Stimulated activated CD4-positive, alpha-beta T cell treated with anti-CD3 and anti-CD28 coated beads, Interleukin-15, amount 100 ng/mL, for 1 hour (primary cell): ENCODE measurements around the gene CSAG1.
"Not testable (repeated sequence)": the region's sequence is repeated elsewhere in the genome, so short reads cannot be mapped to it uniquely, and the experiment has no call there.

Experiments
- DNase-seq, 2 donors: peaks; one replicate each; pipeline ENCODE4 v3.0.0-alpha.2; 2020; ENCODE audit warnings: low read depth in 1 of 2, low spot score in 1 of 2

Gene CSAG1, protein sequence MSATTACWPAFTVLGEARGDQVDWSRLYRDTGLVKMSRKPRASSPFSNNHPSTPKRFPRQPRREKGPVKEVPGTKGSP

DNA sequence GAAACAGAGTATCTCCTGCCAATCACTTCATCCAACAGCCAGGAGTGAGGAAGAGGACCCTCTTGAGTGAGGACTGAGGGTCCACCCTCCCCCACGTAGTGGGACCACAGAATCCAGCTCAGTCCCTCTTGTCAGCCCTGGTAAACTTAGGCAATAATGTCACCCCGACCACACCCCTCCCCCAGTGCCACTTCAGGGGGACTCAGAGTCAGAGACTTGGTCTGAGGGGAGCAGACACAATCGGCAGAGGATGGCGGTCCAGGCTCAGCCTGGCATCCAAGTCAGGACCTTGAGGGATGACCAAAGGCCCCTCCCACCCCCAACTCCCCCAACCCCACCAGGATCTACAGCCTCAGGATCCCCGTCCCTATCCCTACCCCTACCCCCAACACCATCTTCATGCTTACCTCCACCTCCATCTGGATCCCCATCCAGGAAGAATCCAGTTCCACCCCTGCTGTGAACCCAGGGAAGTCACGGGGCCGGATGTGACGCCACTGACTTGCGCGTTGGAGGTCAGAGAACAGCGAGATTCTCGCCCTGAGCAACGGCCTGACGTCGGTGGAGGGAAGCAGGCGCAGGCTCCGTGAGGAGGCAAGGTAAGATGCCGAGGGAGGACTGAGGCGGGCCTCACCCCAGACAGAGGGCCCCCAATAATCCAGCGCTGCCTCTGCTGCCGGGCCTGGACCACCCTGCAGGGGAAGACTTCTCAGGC, at the start of gene CSAG1, which contains the start of gene MAGEA12:
CSAG1 (minus strand) TSS at position 461 of the 715 bp plus-strand sequence. CDS start 1,261 bp downstream, outside the sequence.
MAGEA12 (plus strand) TSS at position 497 of the 715 bp plus-strand sequence. CDS start 2,405 bp downstream, outside the sequence.
- DNase-seq: no peak

DNA sequence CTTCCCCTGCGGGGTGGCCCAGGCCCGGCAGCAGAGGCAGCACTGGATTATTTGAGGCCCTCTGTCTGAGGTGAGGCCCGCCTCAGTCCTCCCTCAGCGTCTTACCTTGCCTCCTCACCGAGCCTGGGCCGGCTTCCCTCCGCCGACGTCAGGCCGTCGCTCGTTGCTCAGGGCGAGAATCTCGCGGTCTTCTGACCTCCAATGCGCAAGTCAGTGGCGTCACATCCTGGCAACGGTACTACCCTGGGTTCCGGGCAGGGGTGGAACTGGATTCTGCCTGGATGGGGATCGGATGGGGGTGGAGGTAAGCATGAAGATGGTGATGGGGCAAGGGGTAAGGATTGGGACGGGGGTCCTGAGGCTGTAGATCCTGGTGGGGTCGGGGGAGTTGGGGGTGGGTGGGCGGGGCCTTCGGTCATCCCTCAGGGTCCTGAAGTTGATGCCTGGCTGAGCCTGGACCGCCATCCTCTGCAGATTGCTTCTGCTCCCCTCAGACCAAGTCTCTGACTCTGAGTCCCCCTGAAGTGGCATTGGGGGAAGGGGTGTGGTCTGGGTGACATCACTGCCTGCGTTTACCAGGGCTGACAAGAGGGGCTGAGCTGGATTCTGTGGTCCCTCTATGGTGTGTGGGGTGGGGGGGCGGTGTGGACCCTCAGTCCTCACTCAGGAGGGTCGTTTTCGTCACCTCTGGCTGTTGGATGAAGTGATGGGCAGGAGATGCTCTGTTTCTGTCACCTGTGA, 36.2 kb upstream of the CSAG1 start, which contains the start of gene MAGEA6:
MAGEA6 (minus strand) TSS at position 141 of the 741 bp plus-strand sequence. CDS start 2,039 bp downstream, outside the sequence.
- DNase-seq: not testable (repeated sequence)

DNA sequence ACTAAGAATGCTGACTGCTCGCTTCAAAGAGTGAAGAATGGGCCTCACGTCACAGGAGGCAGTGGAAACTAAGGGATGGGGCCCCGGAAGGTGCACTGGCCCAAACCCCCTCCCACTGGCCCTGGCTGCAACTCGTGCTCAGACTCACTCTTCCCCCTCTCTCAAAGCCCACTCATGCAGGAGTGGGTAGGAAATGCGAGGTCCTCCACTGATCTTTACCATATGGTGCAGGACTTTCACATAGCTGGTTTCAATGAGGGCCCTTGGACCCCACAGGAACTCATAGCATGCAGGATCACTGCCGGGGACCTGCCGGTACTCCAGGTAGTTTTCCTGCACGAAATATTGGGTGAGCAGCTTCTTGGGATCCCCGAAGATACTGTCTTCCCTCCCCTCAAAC, 33.0 kb upstream of the CSAG1 start:
- DNase-seq: not testable (repeated sequence)

DNA sequence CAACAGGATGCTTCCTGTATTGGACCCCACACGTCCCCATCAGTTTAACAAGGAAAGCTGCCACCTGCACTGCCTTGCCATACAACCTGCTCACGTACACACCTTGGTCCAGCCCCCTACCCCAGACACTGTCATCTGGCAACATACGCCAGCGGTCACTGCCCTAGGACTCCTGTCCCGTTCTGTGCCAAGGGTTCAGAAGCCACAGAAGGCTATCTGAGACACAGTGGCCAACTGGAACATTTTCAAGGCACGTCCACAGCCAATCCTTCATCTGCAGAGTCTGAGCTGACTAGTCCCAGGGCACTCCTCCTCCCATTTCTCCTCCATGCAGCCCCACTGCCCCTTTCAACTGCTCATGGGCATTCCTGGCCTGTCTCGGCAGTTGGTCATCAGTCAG, 28.1 kb upstream of the CSAG1 start:
- DNase-seq: not testable (repeated sequence)

DNA sequence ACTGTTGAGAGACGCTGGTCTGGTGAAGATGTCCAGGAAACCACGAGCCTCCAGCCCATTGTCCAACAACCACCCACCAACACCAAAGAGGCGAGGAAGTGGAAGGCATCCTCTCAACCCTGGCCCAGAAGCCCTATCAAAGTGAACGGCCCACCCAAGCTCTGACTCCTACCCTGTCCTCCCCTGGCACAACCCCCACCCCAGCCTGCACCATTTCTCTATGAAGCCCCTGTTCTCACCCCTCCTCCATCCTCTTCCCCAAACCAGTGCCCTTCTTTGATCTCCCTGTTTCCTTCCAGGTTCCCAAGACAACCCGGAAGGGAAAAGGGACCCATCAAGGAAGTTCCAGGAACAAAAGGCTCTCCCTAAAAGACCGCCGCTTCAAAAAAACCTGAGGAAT, 26.0 kb upstream of the CSAG1 start:
- not testable (repeated sequence) for DNase-seq

DNA sequence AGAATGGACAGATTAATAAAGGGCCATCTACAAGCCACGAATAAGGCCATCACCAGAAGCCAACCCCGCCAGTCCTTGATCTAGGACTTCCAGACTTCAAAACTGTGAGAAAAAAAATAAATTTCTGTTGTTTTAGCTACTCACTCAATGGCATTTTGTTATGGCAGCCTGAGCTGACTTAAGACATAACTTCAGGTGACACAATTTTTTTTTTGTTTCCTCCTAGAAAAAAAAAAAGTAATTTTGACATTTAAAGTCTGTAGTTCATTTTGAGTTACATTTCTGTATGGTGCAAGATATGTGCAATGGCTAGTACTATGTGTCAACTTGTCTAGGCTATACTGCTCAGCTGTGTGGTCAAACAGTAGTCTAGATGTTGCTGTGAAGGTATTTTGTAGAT, 25.4 kb upstream of the CSAG1 start, which contains the start of gene CSAG3:
CSAG3 (plus strand) TSS at position 301 of the 400 bp plus-strand sequence.
- not testable (repeated sequence) for DNase-seq

DNA sequence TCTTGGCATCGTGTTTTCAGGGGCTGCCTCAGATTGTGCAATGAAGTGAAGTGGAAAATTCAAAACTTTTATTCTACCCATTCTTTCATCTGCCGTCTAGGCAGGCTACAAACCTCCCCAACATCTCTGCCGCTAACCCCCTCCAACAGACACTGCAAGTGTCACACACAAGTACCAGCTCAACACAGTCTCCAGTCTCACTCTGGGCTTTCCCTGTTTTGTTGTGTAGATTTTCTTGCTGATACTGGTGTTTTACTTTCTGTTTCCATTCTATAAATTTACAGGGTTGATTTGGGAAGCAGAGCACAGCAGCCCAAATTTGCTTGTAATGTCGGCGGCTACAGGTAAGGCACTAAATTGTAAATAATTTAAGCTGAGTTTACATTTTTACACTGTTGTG, 21.4 kb upstream of the CSAG1 start:
- DNase-seq: not testable (repeated sequence)

DNA sequence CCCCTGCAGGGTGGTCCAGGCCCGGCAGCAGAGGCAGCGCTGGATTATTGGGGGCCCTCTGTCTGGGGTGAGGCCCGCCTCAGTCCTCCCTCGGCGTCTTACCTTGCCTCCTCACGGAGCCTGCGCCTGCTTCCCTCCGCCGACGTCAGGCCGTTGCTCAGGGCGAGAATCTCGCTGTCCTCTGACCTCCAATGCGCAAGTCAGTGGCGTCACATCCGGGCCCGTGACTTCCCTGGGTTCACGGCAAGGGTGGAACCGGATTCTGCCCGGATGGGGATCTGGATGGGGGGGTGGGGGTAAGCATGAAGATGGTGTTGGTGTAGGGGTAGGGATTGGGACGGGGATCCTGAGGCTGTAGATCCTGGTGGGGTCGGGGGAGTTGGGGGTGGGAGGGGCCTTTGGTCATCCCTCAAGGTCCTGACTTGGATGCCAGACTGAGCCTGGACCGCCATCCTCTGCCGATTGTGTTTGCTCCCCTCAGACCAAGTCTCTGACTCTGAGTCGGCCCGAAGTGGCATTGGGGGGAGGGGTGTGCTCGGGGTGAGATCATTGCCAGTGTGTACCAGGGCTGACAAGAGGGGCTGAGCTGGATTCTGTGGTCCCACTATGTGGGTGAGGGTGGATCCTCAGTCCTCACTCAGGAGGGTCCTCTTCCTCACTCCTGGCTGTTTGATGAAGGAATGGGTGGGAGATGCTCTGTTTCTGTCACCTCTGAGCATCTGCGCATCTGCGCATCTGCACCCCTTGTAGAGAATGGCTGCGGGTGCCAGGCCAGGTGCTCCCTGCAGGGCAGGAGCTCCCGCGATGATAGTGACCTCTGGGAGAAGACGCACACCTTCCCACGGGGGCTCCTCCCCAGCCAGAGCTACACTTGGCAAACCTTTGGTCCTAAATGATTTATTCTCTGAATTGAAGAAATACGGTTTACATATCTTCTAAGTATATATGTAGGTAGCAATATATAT, 20.4 kb upstream of the CSAG1 start, which contains the start of gene MAGEA2:
MAGEA2 (minus strand) TSS at position 157 of the 965 bp plus-strand sequence. CDS start 2,479 bp downstream, outside the sequence.
- DNase-seq: not testable (repeated sequence)

DNA sequence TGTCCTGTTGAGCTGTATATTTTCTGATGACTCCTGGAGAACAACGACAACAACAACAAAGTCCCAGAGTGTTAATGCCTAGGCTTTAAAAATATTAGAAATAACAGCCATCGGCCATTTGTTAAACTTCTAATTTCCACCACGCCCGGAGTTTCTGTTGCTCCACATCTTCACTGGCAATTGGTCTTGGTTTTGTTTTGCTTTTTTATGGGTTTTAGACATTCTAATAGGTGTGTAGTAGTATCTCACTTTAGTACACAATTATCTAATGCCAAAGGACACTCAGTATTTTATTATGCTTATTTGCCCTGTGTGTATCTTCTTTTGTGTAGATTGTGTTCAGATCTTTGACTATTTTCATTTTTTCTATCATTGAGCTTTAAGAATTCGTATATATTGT, 5.0 kb upstream of the CSAG1 start:
- DNase-seq: no peak

DNA sequence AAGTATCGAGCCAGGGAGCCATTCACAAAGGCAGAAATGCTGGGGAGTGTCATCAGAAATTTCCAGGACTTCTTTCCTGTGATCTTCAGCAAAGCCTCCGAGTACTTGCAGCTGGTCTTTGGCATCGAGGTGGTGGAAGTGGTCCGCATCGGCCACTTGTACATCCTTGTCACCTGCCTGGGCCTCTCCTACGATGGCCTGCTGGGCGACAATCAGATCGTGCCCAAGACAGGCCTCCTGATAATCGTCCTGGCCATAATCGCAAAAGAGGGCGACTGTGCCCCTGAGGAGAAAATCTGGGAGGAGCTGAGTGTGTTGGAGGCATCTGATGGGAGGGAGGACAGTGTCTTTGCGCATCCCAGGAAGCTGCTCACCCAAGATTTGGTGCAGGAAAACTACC, 3.0 kb upstream of the CSAG1 start:
- not testable (repeated sequence) for DNase-seq

DNA sequence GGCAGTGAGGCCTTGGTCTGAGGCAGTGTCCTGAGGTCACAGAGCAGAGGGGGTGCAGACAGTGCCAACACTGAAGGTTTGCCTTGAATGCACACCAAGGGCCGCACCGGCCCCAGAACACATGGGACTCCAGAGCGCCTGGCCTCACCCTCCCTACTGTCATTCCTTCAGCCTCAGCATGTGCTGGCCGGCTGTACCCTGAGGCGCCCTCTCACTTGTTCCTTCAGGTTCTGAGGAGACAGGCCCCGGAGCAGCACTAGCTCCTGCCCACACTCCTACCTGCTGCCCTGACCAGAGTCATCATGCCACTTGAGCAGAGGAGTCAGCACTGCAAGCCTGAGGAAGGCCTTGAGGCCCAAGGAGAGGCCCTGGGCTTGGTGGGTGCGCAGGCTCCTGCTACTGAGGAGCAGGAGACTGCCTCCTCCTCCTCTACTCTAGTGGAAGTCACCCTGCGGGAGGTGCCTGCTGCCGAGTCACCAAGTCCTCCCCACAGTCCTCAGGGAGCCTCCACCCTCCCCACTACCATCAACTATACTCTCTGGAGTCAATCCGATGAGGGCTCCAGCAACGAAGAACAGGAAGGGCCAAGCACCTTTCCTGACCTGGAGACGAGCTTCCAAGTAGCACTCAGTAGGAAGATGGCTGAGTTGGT, 2.5 kb upstream of the CSAG1 start:
- DNase-seq: no peak

DNA sequence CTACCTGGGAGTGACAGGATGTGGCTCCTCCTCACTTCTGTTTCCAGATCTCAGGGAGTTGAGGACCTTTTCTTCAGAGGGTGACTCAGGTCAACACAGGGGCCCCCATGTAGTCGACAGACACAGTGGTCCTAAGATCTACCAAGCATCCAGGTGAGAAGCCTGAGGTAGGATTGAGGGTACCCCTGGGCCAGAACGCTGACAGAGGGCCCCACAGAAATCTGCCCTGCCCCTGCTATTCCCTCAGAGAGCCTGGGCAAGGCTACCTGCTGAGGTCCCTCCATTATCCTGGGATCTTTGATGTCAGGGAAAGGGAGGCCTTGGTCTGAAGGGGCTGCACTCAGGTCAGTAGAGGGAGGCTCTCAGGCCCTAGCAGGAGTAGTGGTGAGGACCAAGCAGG, 1.6 kb upstream of the CSAG1 start:
- DNase-seq: no peak

DNA sequence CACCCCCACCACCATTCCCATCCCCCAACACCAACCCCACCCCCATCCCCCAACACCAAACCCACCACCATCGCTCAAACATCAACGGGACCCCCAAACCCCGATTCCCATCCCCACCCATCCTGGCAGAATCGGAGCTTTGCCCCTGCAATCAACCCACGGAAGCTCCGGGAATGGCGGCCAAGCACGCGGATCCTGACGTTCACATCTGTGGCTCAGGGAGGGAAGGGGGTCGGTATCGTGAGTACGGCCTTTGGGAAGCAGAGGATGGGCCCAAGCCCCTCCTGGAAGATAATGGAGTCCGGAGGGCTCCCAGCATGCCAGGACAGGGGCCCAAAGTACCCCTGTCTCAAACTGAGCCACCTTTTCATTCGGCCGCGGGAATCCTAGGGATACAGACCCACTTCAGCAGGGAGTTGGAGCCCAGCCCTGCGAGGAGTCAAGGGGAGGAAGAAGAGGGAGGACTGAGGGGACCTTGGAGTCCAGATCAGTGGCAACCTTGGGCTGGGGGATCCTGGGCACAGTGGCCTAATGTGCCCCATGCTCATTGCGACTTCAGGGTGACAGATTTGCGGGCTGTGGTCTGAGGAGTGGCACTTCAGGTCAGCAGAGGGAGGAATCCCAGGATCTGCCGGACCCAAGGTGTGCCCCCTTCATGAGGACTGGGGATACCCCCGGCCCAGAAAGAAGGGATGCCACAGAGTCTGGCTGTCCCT, 780 bp upstream of the CSAG1 start:
- DNase-seq: not testable (repeated sequence)

DNA sequence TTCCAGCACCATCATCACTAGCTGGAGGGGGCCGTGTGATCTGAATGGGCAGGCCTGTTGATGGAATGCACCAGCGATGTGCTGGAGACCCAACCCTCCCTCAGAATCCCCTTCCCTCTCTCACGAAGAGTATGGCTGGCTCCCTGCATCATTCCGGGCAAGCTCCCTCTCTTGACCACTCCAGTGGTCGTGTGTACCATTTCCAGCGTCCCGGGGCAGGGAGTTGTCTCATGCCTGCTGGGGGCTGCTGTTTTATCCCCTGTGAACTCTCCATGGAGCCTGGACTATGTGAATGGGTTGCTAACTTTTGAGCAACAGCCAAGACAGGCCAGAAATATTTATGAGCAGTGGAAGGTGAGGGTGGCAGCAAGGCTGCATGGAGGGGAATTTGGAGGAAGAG, 8.1 kb downstream of the CSAG1 start:
- DNase-seq: no peak

DNA sequence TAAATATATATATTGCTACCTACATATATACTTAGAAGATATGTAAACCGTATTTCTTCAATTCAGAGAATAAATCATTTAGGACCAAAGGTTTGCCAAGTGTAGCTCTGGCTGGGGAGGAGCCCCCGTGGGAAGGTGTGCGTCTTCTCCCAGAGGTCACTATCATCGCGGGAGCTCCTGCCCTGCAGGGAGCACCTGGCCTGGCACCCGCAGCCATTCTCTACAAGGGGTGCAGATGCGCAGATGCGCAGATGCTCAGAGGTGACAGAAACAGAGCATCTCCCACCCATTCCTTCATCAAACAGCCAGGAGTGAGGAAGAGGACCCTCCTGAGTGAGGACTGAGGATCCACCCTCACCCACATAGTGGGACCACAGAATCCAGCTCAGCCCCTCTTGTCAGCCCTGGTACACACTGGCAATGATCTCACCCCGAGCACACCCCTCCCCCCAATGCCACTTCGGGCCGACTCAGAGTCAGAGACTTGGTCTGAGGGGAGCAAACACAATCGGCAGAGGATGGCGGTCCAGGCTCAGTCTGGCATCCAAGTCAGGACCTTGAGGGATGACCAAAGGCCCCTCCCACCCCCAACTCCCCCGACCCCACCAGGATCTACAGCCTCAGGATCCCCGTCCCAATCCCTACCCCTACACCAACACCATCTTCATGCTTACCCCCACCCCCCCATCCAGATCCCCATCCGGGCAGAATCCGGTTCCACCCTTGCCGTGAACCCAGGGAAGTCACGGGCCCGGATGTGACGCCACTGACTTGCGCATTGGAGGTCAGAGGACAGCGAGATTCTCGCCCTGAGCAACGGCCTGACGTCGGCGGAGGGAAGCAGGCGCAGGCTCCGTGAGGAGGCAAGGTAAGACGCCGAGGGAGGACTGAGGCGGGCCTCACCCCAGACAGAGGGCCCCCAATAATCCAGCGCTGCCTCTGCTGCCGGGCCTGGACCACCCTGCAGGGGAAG, 19.4 kb downstream of the CSAG1 start, which contains the start of gene MAGEA2B:
MAGEA2B (plus strand) TSS at position 814 of the 973 bp plus-strand sequence. CDS start 2,479 bp downstream, outside the sequence.
- DNase-seq: not testable (repeated sequence)

DNA sequence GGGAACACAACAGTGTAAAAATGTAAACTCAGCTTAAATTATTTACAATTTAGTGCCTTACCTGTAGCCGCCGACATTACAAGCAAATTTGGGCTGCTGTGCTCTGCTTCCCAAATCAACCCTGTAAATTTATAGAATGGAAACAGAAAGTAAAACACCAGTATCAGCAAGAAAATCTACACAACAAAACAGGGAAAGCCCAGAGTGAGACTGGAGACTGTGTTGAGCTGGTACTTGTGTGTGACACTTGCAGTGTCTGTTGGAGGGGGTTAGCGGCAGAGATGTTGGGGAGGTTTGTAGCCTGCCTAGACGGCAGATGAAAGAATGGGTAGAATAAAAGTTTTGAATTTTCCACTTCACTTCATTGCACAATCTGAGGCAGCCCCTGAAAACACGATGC, 20.3 kb downstream of the CSAG1 start:
- DNase-seq: not testable (repeated sequence)

DNA sequence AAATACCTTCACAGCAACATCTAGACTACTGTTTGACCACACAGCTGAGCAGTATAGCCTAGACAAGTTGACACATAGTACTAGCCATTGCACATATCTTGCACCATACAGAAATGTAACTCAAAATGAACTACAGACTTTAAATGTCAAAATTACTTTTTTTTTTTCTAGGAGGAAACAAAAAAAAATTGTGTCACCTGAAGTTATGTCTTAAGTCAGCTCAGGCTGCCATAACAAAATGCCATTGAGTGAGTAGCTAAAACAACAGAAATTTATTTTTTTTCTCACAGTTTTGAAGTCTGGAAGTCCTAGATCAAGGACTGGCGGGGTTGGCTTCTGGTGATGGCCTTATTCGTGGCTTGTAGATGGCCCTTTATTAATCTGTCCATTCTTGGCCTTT, 24.3 kb downstream of the CSAG1 start, which contains the start of gene CSAG2:
CSAG2 (minus strand) TSS at position 101 of the 400 bp plus-strand sequence. CDS start 161 bp downstream, outside the sequence.
- not testable (repeated sequence) for DNase-seq

DNA sequence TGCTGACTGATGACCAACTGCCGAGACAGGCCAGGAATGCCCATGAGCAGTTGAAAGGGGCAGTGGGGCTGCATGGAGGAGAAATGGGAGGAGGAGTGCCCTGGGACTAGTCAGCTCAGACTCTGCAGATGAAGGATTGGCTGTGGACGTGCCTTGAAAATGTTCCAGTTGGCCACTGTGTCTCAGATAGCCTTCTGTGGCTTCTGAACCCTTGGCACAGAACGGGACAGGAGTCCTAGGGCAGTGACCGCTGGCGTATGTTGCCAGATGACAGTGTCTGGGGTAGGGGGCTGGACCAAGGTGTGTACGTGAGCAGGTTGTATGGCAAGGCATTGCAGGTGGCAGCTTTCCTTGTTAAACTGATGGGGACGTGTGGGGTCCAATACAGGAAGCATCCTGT, 27.0 kb downstream of the CSAG1 start:
- not testable (repeated sequence) for DNase-seq
